GM23248 (cell line): ENCODE results near the gene ZNF778. TPM values are rescaled to one million over a fixed set of nuclear protein-coding genes. Genes with fewer than 3 reads are reported as not detected.
"Not testable (repeated sequence)": the region's sequence is repeated elsewhere in the genome, so short reads cannot be mapped to it uniquely, and the experiment has no call there.

ENCODE experiments used
- DNase-seq: peaks from one replicate; pipeline ENCODE4 v3.0.0-alpha.2; 2015
- H2AFZ ChIP-seq: fragments of 200-600 bp; sonication (generic); 2 replicates; pipeline ENCODE4 v1.6.1; 2016; ENCODE audit warnings: antibody characterized with exemption
- H3F3A ChIP-seq: fragments of 200-600 bp; sonication (generic); 2 replicates; pipeline ENCODE4 v1.6.1; 2016; ENCODE audit warnings: mild to moderate bottlenecking, antibody characterized with exemption, mixed run types; ENCODE audit not compliant: insufficient read depth
- H3K27ac ChIP-seq: fragments of 200-600 bp; sonication (generic); 2 replicates; pipeline ENCODE4 v1.5.1; 2016; ENCODE audit warnings: mild to moderate bottlenecking
- H3K27me3 ChIP-seq: fragments of 200-600 bp; sonication (generic); replicated peaks from 2 replicates; pipeline ENCODE4 v1.6.1; 2016; ENCODE audit warnings: mild to moderate bottlenecking; ENCODE audit not compliant: insufficient read depth
- H3K36me3 ChIP-seq: fragments of 200-600 bp; sonication (generic); 2 replicates; pipeline ENCODE4 v1.6.1; 2016; ENCODE audit warnings: low read depth, mild to moderate bottlenecking
- H3K4me1 ChIP-seq: fragments of 200-600 bp; sonication (generic); 2 replicates; pipeline ENCODE4 v1.6.1; 2016; ENCODE audit warnings: mild to moderate bottlenecking; ENCODE audit not compliant: insufficient read depth
- H3K4me2 ChIP-seq: fragments of 200-600 bp; sonication (generic); one replicate; pipeline ENCODE4 v1.6.1; 2016; ENCODE audit warnings: mild to moderate bottlenecking; ENCODE audit not compliant: unreplicated experiment
- H3K4me3 ChIP-seq: fragments of 200-600 bp; sonication (generic); 2 replicates; pipeline ENCODE4 v1.5.1; 2016; ENCODE audit warnings: mild to moderate bottlenecking
- H3K79me2 ChIP-seq: fragments of 200-600 bp; sonication (generic); 2 replicates; pipeline ENCODE4 v1.6.1; 2016; ENCODE audit warnings: mild to moderate bottlenecking; ENCODE audit not compliant: insufficient read depth
- H3K9ac ChIP-seq: fragments of 200-600 bp; sonication (generic); 2 replicates; pipeline ENCODE4 v1.6.1; 2016; ENCODE audit warnings: mild to moderate bottlenecking
- H3K9me2 ChIP-seq: fragments of 200-600 bp; sonication (generic); 2 replicates; pipeline ENCODE4 v1.6.1; 2016; ENCODE audit warnings: mixed run types, mild to moderate bottlenecking, moderate library complexity; ENCODE audit not compliant: insufficient read depth
- H3K9me3 ChIP-seq: fragments of 200-600 bp; sonication (generic); one replicate; pipeline ENCODE4 v1.6.1; 2017; ENCODE audit warnings: low read depth
- H4K20me1 ChIP-seq: fragments of 200-600 bp; sonication (generic); 2 replicates; pipeline ENCODE4 v1.6.0; 2016; ENCODE audit not compliant: insufficient read depth
- EZH2 ChIP-seq: fragments of 200-600 bp; sonication (generic); IDR thresholded peaks from 2 replicates; pipeline ENCODE4 v1.6.1; 2018; ENCODE audit warnings: antibody characterized with exemption, mild to moderate bottlenecking; ENCODE audit not compliant: insufficient read depth, poor library complexity, severe bottlenecking
- EZH2phosphoT487 ChIP-seq: fragments of 200-600 bp; sonication (generic); IDR thresholded peaks from 2 replicates; pipeline ENCODE4 v1.6.1; 2018; ENCODE audit warnings: antibody characterized with exemption, moderate library complexity, mild to moderate bottlenecking, low read depth; ENCODE audit not compliant: insufficient read depth
- WGBS, 2 experiments: methylation state at CpG; one replicate each; pipeline ENCODE4 v1.1.6; 2015 to 2017; ENCODE audit warnings: low lambda C conversion rate in 2 of 2, low coverage in 1 of 2; ENCODE audit errors: missing lambda C conversion rate in 2 of 2; 5-methylcytosine and 5-hydroxymethylcytosine counted together
- in situ Hi-C: fragments of 300-500 bp; cut with MboI; formaldehyde crosslinking; loops from 2 replicates; pipeline ENCODE4 v1.15.0; 2020
- polyA plus RNA-seq: library from polyadenylated mRNA; unstranded; fragments of >200 nt; fragmentation: Nextera tagmentation; extraction: Ambion mirVana; gene quantifications from 2 replicates; pipeline ENCODE4 v1.2.1, GENCODE V29; 2016
- total RNA-seq: library from RNA; depleted of rRNA; stranded (reverse); fragments of >200 nt; shearing (Covaris generic); gene quantifications from 2 replicates; pipeline ENCODE4 v1.2.3, GENCODE V29; 2014

ZNF778 gene
- total and polyA plus RNA-seq, 2 experiments from 2014 or later, result 3.0 to 3.6 TPM

DNA sequence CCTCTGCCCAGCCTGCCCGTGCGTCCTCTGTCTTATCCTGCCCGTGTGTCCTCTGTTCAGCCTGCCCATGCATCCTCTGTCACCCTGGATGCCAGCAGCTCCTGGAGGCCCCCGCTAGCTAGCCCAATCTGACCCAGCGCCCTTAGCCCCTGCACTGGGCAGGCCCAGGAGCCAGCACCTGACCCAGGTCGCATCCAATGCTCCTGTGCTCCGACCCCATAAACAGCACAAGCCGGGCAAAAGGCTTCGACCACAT is 32.9 kb upstream of the ZNF778 start:
- H3K79me2 ChIP-seq, result no peaks in the 10 kb centered on the region
- TF ChIP-seq EZH2phosphoT487 (no peak), EZH2 (no peak)
- peaks cover 13% of the 10 kb centered on the region; the same call in 1 of the 2 replicates for H3F3A ChIP-seq
- no peaks in the 10 kb centered on the region for H3K9me2 ChIP-seq
- H3K36me3 ChIP-seq, result no peaks in the 10 kb centered on the region
- in situ Hi-C loops, result no loop called here
- H3K27me3 ChIP-seq, result peaks cover 10% of the 10 kb centered on the region; the same call in 1 of the 2 replicates
- H3K9me3 ChIP-seq, result no peaks in the 10 kb centered on the region
- no peak overlapping the region for H2AFZ ChIP-seq
- H4K20me1 ChIP-seq, result no peaks in the 10 kb centered on the region
- no peak overlapping the region for H3K4me2 ChIP-seq
- H3K4me3 ChIP-seq, result no peak overlapping the region
- H3K27ac ChIP-seq, result no peak overlapping the region
- H3K4me1 ChIP-seq, result no peaks in the 10 kb centered on the region
- DNase-seq, result no peak
- 51 to 54% methylated on average over 9 of the region's 9 CpGs for WGBS, 2 experiments
- H3K9ac ChIP-seq, result no peak overlapping the region

DNA sequence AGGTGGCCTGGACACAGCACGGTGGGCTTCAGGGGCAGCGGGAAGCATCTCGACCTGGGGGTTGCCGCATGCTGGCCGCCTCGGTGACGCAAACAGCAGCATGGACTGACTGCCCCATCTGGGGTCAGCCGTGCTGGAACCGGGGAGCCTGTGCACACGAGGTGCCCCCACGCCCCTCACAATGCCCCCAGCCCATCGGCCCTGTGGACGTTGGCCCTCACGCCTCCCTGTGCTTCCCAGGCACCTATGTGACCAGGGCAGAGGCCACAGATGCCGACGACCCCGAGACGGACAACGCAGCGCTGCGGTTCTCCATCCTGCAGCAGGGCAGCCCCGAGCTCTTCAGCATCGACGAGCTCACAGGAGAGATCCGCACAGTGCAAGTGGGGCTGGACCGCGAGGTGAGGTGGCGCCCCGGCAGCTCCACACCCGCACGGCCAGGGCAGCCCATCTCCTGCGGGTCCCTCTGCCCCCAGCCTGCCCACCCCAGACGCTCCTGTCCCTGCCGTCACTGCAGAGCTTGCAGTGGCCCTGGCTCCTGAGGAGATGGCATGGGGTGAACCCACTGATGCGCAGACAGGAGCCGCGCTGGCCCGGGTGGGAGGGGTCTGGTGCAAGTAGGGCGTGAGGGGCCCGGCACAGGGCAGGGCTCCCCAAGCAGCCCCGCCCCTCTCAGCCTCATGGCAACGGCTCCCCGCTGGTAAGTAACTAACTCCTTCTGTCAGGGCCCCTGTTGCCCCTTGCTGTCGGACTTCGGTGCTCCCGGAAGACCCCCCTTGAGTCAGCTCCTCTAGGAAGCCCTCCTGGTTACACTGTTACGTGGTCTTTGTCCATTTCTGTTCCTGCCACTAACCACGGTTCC is 32.3 kb upstream of the ZNF778 start:
- 45 to 52% methylated on average over 32 to 48 of the region's 48 CpGs for WGBS, 2 experiments
- no peak overlapping the region for H3K9ac ChIP-seq

DNA sequence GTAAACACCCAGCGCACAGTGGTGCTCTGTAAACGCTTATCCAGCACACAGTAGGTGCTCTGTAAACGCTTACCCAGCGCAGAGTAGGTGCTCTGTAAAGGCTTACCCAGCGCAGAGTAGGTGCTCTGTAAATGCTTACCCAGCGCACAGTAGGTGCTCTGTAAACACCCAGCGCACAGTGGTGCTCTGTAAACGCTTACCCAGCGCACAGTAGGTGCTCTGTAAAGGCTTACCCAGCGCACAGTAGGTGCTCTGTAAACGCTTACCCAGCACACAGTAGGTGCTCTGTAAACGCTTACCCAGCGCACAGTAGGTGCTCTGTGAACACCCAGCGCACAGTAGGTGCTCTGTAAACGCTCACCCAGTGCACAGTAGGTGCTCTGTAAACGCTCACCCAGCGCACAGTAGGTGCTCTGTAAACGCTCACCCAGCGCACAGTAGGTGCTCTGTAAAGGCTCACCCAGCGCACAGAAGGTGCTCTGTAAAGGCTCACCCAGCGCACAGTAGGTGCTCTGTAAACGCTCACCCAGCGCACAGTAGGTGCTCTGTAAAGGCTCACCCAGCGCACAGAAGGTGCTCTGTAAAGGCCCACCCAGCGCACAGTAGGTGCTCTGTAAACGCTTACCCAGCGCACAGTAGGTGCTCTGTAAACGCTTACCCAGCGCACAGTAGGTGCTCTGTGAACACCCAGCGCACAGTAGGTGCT is 31.5 kb upstream of the ZNF778 start:
- H3K36me3 ChIP-seq, H3K9ac ChIP-seq, H3K4me1 ChIP-seq, H3K27me3 ChIP-seq, H3K9me2 ChIP-seq, H2AFZ ChIP-seq, H4K20me1 ChIP-seq, H3K9me3 ChIP-seq, H3K4me2 ChIP-seq, in situ Hi-C loops, H3K4me3 ChIP-seq, H3K79me2 ChIP-seq, H3K27ac ChIP-seq, DNase-seq: not testable (repeated sequence)
- WGBS, 2 experiments, result 93 to 94% methylated on average over 17 to 30 of the region's 30 CpGs
- peaks cover 13% of the 10 kb centered on the region; the same call in 1 of the 2 replicates for H3F3A ChIP-seq
- TF ChIP-seq EZH2phosphoT487, result peak; percentile 66; the same call in 1 of the 2 replicates

More for the DNA sequence above, 32.3 kb upstream of the ZNF778 start:
- H3K27me3 ChIP-seq, result peaks cover 10% of the 10 kb centered on the region; the same call in 1 of the 2 replicates
- no peaks in the 10 kb centered on the region for H3K4me1 ChIP-seq
- H3K27ac ChIP-seq, result no peak overlapping the region
- H2AFZ ChIP-seq, result no peak overlapping the region
- H3F3A ChIP-seq, result peaks cover 13% of the 10 kb centered on the region; the same call in 1 of the 2 replicates
- H3K9me2 ChIP-seq, result no peaks in the 10 kb centered on the region
- H3K36me3 ChIP-seq, result no peaks in the 10 kb centered on the region
- H3K4me2 ChIP-seq, result no peak overlapping the region
- no peaks in the 10 kb centered on the region for H3K79me2 ChIP-seq
- peak; percentile 44 for DNase-seq
- H3K4me3 ChIP-seq, result no peak overlapping the region
- H3K9me3 ChIP-seq, result no peaks in the 10 kb centered on the region
- TF ChIP-seq EZH2, result no peak
- no peak for TF ChIP-seq EZH2phosphoT487
- in situ Hi-C loops, result no loop called here
- no peaks in the 10 kb centered on the region for H4K20me1 ChIP-seq

DNA sequence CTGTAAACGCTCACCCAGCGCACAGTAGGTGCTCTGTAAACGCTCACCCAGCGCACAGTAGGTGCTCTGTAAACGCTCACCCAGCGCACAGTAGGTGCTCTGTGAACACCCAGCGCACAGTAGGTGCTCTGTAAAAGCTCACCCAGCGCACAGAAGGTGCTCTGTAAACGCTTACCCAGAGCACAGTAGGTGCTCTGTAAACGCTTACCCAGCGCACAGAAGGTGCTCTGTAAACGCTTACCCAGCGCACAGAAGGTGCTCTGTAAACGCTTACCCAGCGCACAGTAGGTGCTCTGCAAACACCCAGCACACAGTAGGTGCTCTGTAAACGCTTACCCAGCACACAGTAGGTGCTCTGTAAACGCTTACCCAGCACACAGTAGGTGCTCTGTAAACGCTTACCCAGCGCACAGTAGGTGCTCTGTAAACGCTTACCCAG is 30.9 kb upstream of the ZNF778 start:
- 91 to 94% methylated on average over 15 to 20 of the region's 20 CpGs for WGBS, 2 experiments
- H3K9ac ChIP-seq, H2AFZ ChIP-seq, H3K27me3 ChIP-seq, H3K79me2 ChIP-seq, DNase-seq, H3K9me3 ChIP-seq, H3K4me1 ChIP-seq, H3K36me3 ChIP-seq, H4K20me1 ChIP-seq, H3K9me2 ChIP-seq, H3K4me3 ChIP-seq, H3K27ac ChIP-seq, H3K4me2 ChIP-seq, in situ Hi-C loops: not testable (repeated sequence)
- H3F3A ChIP-seq, result peaks cover 13% of the 10 kb centered on the region; the same call in 1 of the 2 replicates
